22Rv1 (cell line): Measurements from ENCODE around the gene FAM217A.

Source experiments
- ZFX ChIP-seq: fragments of 450-650 bp; IDR thresholded peaks from 2 replicates; pipeline ENCODE4 v1.6.1; 2017; ENCODE audit warnings: antibody characterized with exemption, borderline replicate concordance
- TF ChIP-seq, protein P1 (sequence below): fragments of 450-650 bp; IDR thresholded peaks from 2 replicates; pipeline ENCODE4 v1.5.1; 2017; ENCODE audit warnings: mild to moderate bottlenecking

GRCh38 chr6:4084444-4085331, 5.8 kb upstream of the FAM217A start:
- TF ChIP-seq, protein P1, sequence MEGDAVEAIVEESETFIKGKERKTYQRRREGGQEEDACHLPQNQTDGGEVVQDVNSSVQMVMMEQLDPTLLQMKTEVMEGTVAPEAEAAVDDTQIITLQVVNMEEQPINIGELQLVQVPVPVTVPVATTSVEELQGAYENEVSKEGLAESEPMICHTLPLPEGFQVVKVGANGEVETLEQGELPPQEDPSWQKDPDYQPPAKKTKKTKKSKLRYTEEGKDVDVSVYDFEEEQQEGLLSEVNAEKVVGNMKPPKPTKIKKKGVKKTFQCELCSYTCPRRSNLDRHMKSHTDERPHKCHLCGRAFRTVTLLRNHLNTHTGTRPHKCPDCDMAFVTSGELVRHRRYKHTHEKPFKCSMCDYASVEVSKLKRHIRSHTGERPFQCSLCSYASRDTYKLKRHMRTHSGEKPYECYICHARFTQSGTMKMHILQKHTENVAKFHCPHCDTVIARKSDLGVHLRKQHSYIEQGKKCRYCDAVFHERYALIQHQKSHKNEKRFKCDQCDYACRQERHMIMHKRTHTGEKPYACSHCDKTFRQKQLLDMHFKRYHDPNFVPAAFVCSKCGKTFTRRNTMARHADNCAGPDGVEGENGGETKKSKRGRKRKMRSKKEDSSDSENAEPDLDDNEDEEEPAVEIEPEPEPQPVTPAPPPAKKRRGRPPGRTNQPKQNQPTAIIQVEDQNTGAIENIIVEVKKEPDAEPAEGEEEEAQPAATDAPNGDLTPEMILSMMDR, result no peak
- no peak for TF ChIP-seq ZFX
